GM12875 (cell line): ENCODE data around the gene MLEC.

ENCODE experiments used
- H3K4me3 ChIP-seq: one replicate; pipeline ENCODE4 v1.5.1; 2011; ENCODE audit warnings: low read depth, low read length, control low read depth
- CTCF ChIP-seq: IDR thresholded peaks from 2 replicates; pipeline ENCODE4 v1.5.1; 2011; ENCODE audit warnings: low read depth, mild to moderate bottlenecking, control low read depth, inconsistent platforms, low read length, moderate library complexity, borderline replicate concordance; ENCODE audit not compliant: insufficient read depth

Gene MLEC

GRCh38 chr12:120646044-120646443 lies 40.9 kb upstream of the MLEC start:
- no peak overlapping the region for H3K4me3 ChIP-seq
- TF ChIP-seq CTCF: no peak

- TF ChIP-seq CTCF: no peak
- no peak overlapping the region for H3K4me3 ChIP-seq
Observed at GRCh38 chr12:120647375-120647755, 39.6 kb upstream of the MLEC start.

- peak overlapping the region; percentile 40 for H3K4me3 ChIP-seq
- TF ChIP-seq CTCF: no peak
Observed at GRCh38 chr12:120649442-120650232, 37.3 kb upstream of the MLEC start.

GRCh38 chr12:120650233-120650690 lies 36.7 kb upstream of the MLEC start:
- no peak for TF ChIP-seq CTCF

GRCh38 chr12:120651821-120652220 lies 35.1 kb upstream of the MLEC start:
- H3K4me3 ChIP-seq: no peak overlapping the region
- no peak for TF ChIP-seq CTCF

More at GRCh38 chr12:120650233-120650690, 36.7 kb upstream of the MLEC start:
- H3K4me3 ChIP-seq: peak overlapping the region; percentile 40

GRCh38 chr12:120652656-120653435 lies 34.1 kb upstream of the MLEC start:
- TF ChIP-seq CTCF: no peak
- H3K4me3 ChIP-seq: no peak overlapping the region
